ENCODE measurements around the gene TDP1. TPM values are rescaled to one million over a fixed set of nuclear protein-coding genes. Genes with fewer than 3 reads are reported as not detected.
A peak's percentile ranks its signal among the peaks of the same experiment; 100 is the strongest.

TDP1 gene
- total and polyA plus RNA-seq, 4 donors = 2.1 to 23.6 (median 8.5) TPM

GRCh38 chr14:89965839-89966238 is 10.1 kb downstream of the TDP1 start:
- 92 to 97% methylated on average over 1 of the region's 1 CpG for WGBS, 2 donors
- H3K36me3 ChIP-seq (ENCODE audit: control insufficient read depth in 4 of 4, insufficient read depth in 4 of 4, low read length in 4 of 4) = peaks cover 4 to 22% (median 10%) of the 10 kb centered on the region in 4 donors

GRCh38 chr14:89973234-89973823 is 17.6 kb downstream of the TDP1 start:
- no peak overlapping the region for H3K9ac ChIP-seq (ENCODE audit: insufficient read depth in 1 of 2, low read length in 2 of 2)
- WGBS, 2 donors = 61 to 63% methylated on average over 7 of the region's 7 CpGs
- H3K36me3 ChIP-seq (ENCODE audit: control insufficient read depth in 4 of 4, insufficient read depth in 4 of 4, low read length in 4 of 4) = peaks cover 8 to 21% (median 13%) of the 10 kb centered on the region in 4 donors
- H3K27ac ChIP-seq (ENCODE audit: low read depth in 1 of 2, low read length in 1 of 2) = no peak overlapping the region
- no peaks in the 10 kb centered on the region for H3K9me3 ChIP-seq (ENCODE audit: control insufficient read depth in 4 of 4, insufficient read depth in 3 of 4, low read length in 3 of 4)
- TF ChIP-seq CTCF (IDR thresholded peaks at IDR 0.05; ENCODE audit: control extremely low read depth, extremely low read depth) = peak; percentile 61
- H3K27me3 ChIP-seq (ENCODE audit: control insufficient read depth in 3 of 3, insufficient read depth in 3 of 3, low read length in 2 of 3) = peaks cover 0 to 14% (median 0%) of the 10 kb centered on the region in 3 donors
- no peaks in the 10 kb centered on the region for H3K4me1 ChIP-seq (ENCODE audit: control insufficient read depth in 5 of 5, insufficient read depth in 5 of 5, low read length in 5 of 5)
- ATAC-seq (ENCODE audit: insufficient read depth, low FRiP score) (peak; percentile 62), DNase-seq (peak; percentile 61 to 75 (median 73))
- H3K4me3 ChIP-seq = no peak overlapping the region

More at GRCh38 chr14:89965839-89966238, 10.1 kb downstream of the TDP1 start:
- no peaks in the 10 kb centered on the region for H3K9me3 ChIP-seq (ENCODE audit: control insufficient read depth in 4 of 4, insufficient read depth in 3 of 4, low read length in 3 of 4)
- no peak for DNase-seq
- TF ChIP-seq CTCF (IDR thresholded peaks at IDR 0.05; ENCODE audit: control extremely low read depth, extremely low read depth) = no peak
- no peak overlapping the region for H3K27ac ChIP-seq (ENCODE audit: low read depth in 1 of 2, low read length in 1 of 2)
- peaks cover 0 to 7% (median 4%) of the 10 kb centered on the region in 3 donors for H3K27me3 ChIP-seq (ENCODE audit: control insufficient read depth in 3 of 3, insufficient read depth in 3 of 3, low read length in 2 of 3)
- H3K4me1 ChIP-seq (ENCODE audit: control insufficient read depth in 5 of 5, insufficient read depth in 5 of 5, low read length in 5 of 5) = no peaks in the 10 kb centered on the region
- H3K4me3 ChIP-seq = no peak overlapping the region
- no peak for ATAC-seq (ENCODE audit: insufficient read depth, low FRiP score)
- no peak overlapping the region for H3K9ac ChIP-seq (ENCODE audit: insufficient read depth in 1 of 2, low read length in 2 of 2)

GRCh38 chr14:89977668-89978067 is 21.9 kb downstream of the TDP1 start:
- Histone ChIP-seq H3K4me3 (no peak overlapping the region), H3K4me1 (ENCODE audit: control insufficient read depth in 5 of 5, insufficient read depth in 5 of 5, low read length in 5 of 5) (no peaks in the 10 kb centered on the region), H3K27ac (ENCODE audit: low read depth in 1 of 2, low read length in 1 of 2) (no peak overlapping the region), H3K27me3 (ENCODE audit: control insufficient read depth in 3 of 3, insufficient read depth in 3 of 3, low read length in 2 of 3) (peaks cover 0 to 4% (median 0%) of the 10 kb centered on the region in 3 donors), H3K9me3 (ENCODE audit: control insufficient read depth in 4 of 4, insufficient read depth in 3 of 4, low read length in 3 of 4) (no peaks in the 10 kb centered on the region), H3K9ac (ENCODE audit: insufficient read depth in 1 of 2, low read length in 2 of 2) (no peak overlapping the region), H3K36me3 (ENCODE audit: control insufficient read depth in 4 of 4, insufficient read depth in 4 of 4, low read length in 4 of 4) (peaks cover 9 to 23% (median 17%) of the 10 kb centered on the region in 4 donors)
- ATAC-seq (ENCODE audit: insufficient read depth, low FRiP score) (no peak), DNase-seq (no peak)
- WGBS, 2 donors = 95% methylated on average over 4 of the region's 4 CpGs
- TF ChIP-seq CTCF (IDR thresholded peaks at IDR 0.05; ENCODE audit: control extremely low read depth, extremely low read depth) = no peak

All from lung (tissue), 12 donors.